Measurements from ENCODE around the gene KRT78. TPM values are rescaled to one million over a fixed set of nuclear protein-coding genes. Genes with fewer than 3 reads are reported as not detected.

KRT78 gene
- total RNA-seq, 2 experiments from 2014 or later, result not detected

- Histone ChIP-seq H4K20me1 (ENCODE audit: insufficient read depth, low read length) (no peaks in the 10 kb centered on the region), H3K4me1 (ENCODE audit: insufficient read depth, low read length, poor library complexity, severe bottlenecking) (no peaks in the 10 kb centered on the region), H2AFZ (ENCODE audit: low read length) (no peak overlapping the region), H3K4me3 (ENCODE audit: low read depth, low read length, poor library complexity, severe bottlenecking) (no peak overlapping the region), H3K27ac (ENCODE audit: low read depth, low read length, poor library complexity, severe bottlenecking) (no peak overlapping the region), H3K79me2 (ENCODE audit: insufficient read depth, low read depth, low read length) (no peaks in the 10 kb centered on the region), H3K4me2 (ENCODE audit: low read length) (no peak overlapping the region), H3K36me3 (ENCODE audit: insufficient read depth, low read length) (no peaks in the 10 kb centered on the region), H3K9me2 (ENCODE audit: insufficient read depth, low read length) (no peaks in the 10 kb centered on the region), H3K9me3 (ENCODE audit: low read length) (no peaks in the 10 kb centered on the region)
- ChIA-PET CTCF (ENCODE audit: unreplicated experiment) (no interaction called here), POLR2A (no interaction called here)
- BruUV-seq (replicated peaks), result no TSS peak
- no peak for DNase-seq (ENCODE audit: low spot score)
- TF ChIP-seq CTCF (conservative IDR thresholded peaks at IDR 0.05; ENCODE audit: low read length) (no peak), EZH2phosphoT487 (IDR thresholded peaks at IDR 0.05; ENCODE audit: borderline replicate concordance, low read depth, low read length) (no peak)
- intact Hi-C loops (cut with micrococcal nuclease; ENCODE audit: unreplicated experiment), result no loop called here
These were observed 43.1 kb downstream of the KRT78 start for GRCh38 chr12:52805739-52806138.

GRCh38 chr12:52805000-52805399 is 43.8 kb downstream of the KRT78 start:
- CTCF ChIA-PET (ENCODE audit: unreplicated experiment), result no interaction called here
- TF ChIP-seq EZH2phosphoT487 (IDR thresholded peaks at IDR 0.05; ENCODE audit: borderline replicate concordance, low read depth, low read length) (no peak), CTCF (conservative IDR thresholded peaks at IDR 0.05; ENCODE audit: low read length) (no peak)
- H3K36me3 ChIP-seq (ENCODE audit: insufficient read depth, low read length), result no peaks in the 10 kb centered on the region
- no peak overlapping the region for H3K27ac ChIP-seq (ENCODE audit: low read depth, low read length, poor library complexity, severe bottlenecking)
- intact Hi-C loops (cut with micrococcal nuclease; ENCODE audit: unreplicated experiment), result no loop called here
- POLR2A ChIA-PET, result no interaction called here
- H3K4me1 ChIP-seq (ENCODE audit: insufficient read depth, low read length, poor library complexity, severe bottlenecking), result no peaks in the 10 kb centered on the region
- no peaks in the 10 kb centered on the region for H3K9me3 ChIP-seq (ENCODE audit: low read length)
- H2AFZ ChIP-seq (ENCODE audit: low read length), result no peak overlapping the region
- DNase-seq (ENCODE audit: low spot score), result no peak
- H4K20me1 ChIP-seq (ENCODE audit: insufficient read depth, low read length), result no peaks in the 10 kb centered on the region
- no peak overlapping the region for H3K4me2 ChIP-seq (ENCODE audit: low read length)
- no peaks in the 10 kb centered on the region for H3K79me2 ChIP-seq (ENCODE audit: insufficient read depth, low read depth, low read length)
- H3K4me3 ChIP-seq (ENCODE audit: low read depth, low read length, poor library complexity, severe bottlenecking), result no peak overlapping the region
- H3K9me2 ChIP-seq (ENCODE audit: insufficient read depth, low read length), result no peaks in the 10 kb centered on the region
- BruUV-seq (replicated peaks), result no TSS peak

GRCh38 chr12:52802442-52802841 is 46.4 kb downstream of the KRT78 start:
- H3K4me3 ChIP-seq (ENCODE audit: low read depth, low read length, poor library complexity, severe bottlenecking), result no peak overlapping the region
- H3K79me2 ChIP-seq (ENCODE audit: insufficient read depth, low read depth, low read length), result no peaks in the 10 kb centered on the region
- intact Hi-C loops (cut with micrococcal nuclease; ENCODE audit: unreplicated experiment), result no loop called here
- ChIA-PET POLR2A (interaction anchor here (1.0 kb wide), 1 partner anchor 37 kb away, joined by 3 read pairs; no protein-coding TSS in a partner anchor), CTCF (ENCODE audit: unreplicated experiment) (no interaction called here)
- no peak overlapping the region for H2AFZ ChIP-seq (ENCODE audit: low read length)
- no peaks in the 10 kb centered on the region for H3K9me2 ChIP-seq (ENCODE audit: insufficient read depth, low read length)
- TF ChIP-seq EZH2phosphoT487 (IDR thresholded peaks at IDR 0.05; ENCODE audit: borderline replicate concordance, low read depth, low read length) (no peak), CTCF (conservative IDR thresholded peaks at IDR 0.05; ENCODE audit: low read length) (no peak)
- H3K4me2 ChIP-seq (ENCODE audit: low read length), result no peak overlapping the region
- H3K36me3 ChIP-seq (ENCODE audit: insufficient read depth, low read length), result no peaks in the 10 kb centered on the region
- no peaks in the 10 kb centered on the region for H4K20me1 ChIP-seq (ENCODE audit: insufficient read depth, low read length)
- DNase-seq (ENCODE audit: low spot score), result no peak
- no TSS peak for BruUV-seq (replicated peaks)
- no peak overlapping the region for H3K27ac ChIP-seq (ENCODE audit: low read depth, low read length, poor library complexity, severe bottlenecking)
- H3K9me3 ChIP-seq (ENCODE audit: low read length), result no peaks in the 10 kb centered on the region
- H3K4me1 ChIP-seq (ENCODE audit: insufficient read depth, low read length, poor library complexity, severe bottlenecking), result no peaks in the 10 kb centered on the region
